ENCODE measurements around the gene FSTL4.

Gene FSTL4

DNA sequence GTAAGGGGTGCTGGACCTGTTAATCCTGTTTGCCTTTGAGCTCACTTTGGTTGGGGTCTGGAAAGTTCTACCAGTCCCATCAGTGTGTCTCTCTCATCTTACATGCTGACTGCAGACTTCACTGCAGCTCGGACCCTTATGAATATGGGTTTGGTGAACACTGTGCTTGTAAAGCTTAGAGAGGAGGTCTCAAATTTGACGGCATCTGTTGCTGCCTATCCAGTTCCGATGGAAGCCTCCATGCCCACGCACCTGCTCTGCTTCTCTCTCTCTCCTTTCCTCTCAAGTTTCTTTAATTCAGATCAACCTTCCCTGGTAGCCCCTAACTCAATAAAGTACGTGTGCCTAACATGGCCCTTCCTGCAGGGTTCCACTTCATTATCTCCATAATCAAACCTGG is 342.6 kb downstream of the FSTL4 start:
- no peak overlapping the region for H3K4me3 Mint-ChIP-seq
- H3K9me3 Mint-ChIP-seq: no peaks in the 10 kb centered on the region
- peaks cover 5% of the 10 kb centered on the region for H3K4me1 Mint-ChIP-seq
- no peak for ATAC-seq
- no peaks in the 10 kb centered on the region for H3K36me3 Mint-ChIP-seq
- peaks cover 9% of the 10 kb centered on the region for H3K27me3 Mint-ChIP-seq
- no peak overlapping the region for H3K27ac Mint-ChIP-seq

DNA sequence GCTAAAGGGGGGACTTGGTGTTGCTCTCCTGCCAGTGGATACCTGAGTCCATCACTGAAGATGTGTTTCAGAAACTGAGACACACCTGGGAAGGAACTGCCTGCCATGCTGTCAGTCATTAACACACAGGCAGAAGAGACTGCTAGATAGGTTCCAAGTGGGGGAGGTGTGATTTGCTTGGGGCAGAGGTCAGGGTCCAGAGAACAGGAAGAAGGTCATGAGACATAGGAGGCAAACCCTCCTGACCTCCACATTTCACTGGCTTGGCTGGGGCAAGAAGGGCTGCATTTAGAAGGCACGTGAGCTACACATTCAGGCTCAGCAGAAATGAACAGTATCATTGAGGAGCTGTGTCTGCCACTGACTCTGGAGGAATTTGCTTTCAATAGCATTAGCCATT is 344.7 kb downstream of the FSTL4 start:
- H3K4me1 Mint-ChIP-seq: peaks cover 18% of the 10 kb centered on the region
- H3K36me3 Mint-ChIP-seq: no peaks in the 10 kb centered on the region
- ATAC-seq: no peak
- peaks cover 23% of the 10 kb centered on the region for H3K27me3 Mint-ChIP-seq
- H3K27ac Mint-ChIP-seq: no peak overlapping the region
- H3K9me3 Mint-ChIP-seq: no peaks in the 10 kb centered on the region
- H3K4me3 Mint-ChIP-seq: no peak overlapping the region

DNA sequence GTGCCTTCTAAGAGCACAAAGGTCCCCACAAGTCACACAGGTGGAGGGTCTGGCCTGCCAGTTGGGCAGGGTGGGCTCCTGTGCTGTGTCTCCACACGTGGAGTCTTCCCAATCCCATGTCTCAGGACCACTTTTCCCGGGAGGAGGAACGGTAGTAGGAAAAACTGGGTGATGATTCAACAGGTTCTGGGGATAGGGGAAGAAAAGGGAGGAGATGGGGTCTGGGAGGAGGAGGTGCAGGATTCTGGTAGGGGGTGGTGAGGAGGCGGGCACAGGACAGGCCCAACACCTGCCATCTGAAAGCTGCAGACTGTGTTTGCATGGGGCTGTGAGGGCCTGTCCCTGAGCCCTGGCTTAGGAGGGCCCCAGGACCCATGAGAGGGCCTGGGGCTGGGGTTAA is 345.4 kb downstream of the FSTL4 start:
- no peaks in the 10 kb centered on the region for H3K36me3 Mint-ChIP-seq
- no peak overlapping the region for H3K4me3 Mint-ChIP-seq
- H3K27me3 Mint-ChIP-seq: peaks cover 29% of the 10 kb centered on the region
- ATAC-seq: no peak
- H3K9me3 Mint-ChIP-seq: no peaks in the 10 kb centered on the region
- peaks cover 19% of the 10 kb centered on the region for H3K4me1 Mint-ChIP-seq
- no peak overlapping the region for H3K27ac Mint-ChIP-seq

DNA sequence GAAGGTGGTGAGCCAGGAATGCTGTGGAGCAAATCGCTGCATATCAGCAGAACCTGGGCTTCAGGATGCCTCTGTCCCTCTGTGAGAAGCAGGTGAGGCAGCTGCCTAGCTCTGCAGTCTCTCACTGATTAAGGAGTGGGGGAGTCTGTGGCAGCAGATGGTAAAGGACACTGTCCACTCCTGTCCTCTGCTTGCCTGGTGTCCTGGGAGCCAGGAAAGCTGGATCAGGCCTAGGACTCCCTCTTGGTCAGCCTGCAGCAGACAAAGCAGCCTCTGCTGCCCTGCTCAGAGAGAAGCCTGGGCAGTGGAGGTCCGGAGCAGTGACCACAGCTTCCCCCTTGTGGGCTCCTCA is 345.8 kb downstream of the FSTL4 start:
- Mint-ChIP-seq H3K36me3 (no peaks in the 10 kb centered on the region), H3K9me3 (no peaks in the 10 kb centered on the region), H3K4me3 (no peak overlapping the region), H3K27me3 (peaks cover 29% of the 10 kb centered on the region), H3K27ac (no peak overlapping the region), H3K4me1 (peaks cover 19% of the 10 kb centered on the region)
- ATAC-seq: no peak

DNA sequence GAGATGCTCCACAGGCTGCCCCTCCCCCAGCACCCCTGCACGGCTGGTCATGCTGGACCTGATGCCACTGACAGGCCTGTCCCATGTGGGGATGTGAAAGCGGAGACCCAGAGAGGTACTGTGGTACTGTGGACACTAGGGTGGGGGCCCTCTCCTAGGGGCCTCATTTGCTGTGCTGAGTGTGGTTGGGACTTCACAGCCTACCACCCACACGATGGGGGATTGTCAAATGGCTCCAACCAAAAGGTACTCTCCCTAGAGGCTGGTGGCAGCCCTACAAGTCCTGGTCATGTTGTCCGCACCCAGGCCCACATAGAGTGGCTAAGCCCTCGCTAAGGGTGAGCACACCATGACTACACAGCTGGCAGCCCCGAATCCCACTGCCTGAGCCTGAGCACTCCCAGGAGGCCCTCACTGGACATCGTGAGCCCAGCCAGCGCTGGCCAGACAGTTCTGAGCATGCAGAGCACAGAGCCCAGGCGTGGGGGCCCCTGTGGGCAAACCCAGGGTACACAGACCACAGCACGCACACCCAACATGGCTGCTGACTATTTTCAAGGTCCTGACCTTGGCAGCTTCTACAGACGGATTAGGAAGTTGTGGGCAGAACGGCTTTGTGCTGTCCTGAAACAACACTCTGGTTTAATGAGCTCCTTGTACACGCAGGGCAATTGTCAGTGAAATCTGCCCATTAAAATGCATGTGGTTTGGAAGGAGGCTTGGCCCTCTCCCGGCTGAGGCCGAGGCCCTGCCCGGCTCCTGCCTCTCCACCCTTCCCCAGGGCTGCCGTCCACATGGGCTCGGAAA is 346.4 kb downstream of the FSTL4 start:
- H3K27ac Mint-ChIP-seq: no peak overlapping the region
- peak; percentile 71 for ATAC-seq
- H3K9me3 Mint-ChIP-seq: no peaks in the 10 kb centered on the region
- H3K27me3 Mint-ChIP-seq: peaks cover 29% of the 10 kb centered on the region
- H3K36me3 Mint-ChIP-seq: no peaks in the 10 kb centered on the region
- H3K4me3 Mint-ChIP-seq: no peak overlapping the region
- peaks cover 19% of the 10 kb centered on the region for H3K4me1 Mint-ChIP-seq

DNA sequence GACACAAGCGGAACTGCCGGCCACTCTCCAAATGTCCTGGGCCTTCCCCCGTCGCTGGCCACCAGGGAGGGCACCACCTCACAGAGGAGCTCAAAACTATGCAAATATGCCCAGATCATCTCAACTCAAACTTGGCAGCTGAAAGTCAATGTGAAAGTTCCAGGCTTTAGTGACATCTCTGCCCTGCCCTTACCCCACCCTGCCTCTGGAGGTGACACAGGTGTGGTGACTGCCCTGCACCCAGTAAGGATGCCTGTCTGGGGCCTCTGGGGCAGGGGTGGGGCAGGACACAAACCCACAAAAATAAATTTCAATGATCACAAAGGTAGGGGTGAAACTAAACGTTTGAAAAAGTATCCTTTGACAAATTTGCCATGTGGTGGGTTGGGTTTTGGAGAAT is 347.1 kb downstream of the FSTL4 start:
- H3K4me1 Mint-ChIP-seq: peaks cover 19% of the 10 kb centered on the region
- ATAC-seq: peak; percentile 63

DNA sequence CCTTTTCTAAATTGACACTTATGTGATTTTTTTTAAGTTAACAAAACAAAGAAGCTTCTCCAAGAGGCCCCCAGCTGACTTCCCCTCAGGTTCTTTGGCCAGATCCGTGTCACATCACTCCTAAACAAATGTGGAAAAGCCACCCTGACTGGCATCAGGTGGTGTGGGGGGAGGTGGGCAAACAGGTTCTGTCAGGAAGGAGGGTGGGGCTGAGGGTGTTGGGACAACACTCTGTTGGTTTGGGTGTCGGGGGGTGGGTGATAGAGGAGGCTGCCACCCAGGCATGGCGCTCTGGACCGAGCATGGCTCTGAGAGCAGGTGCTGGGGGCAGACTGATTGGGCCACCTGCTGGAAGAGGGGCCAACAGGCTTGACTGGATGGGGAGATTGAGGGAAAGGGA is 349.7 kb downstream of the FSTL4 start:
- H3K4me3 Mint-ChIP-seq: no peak overlapping the region
- peaks cover 19% of the 10 kb centered on the region for H3K4me1 Mint-ChIP-seq
- H3K27ac Mint-ChIP-seq: no peak overlapping the region
- H3K9me3 Mint-ChIP-seq: no peaks in the 10 kb centered on the region
- ATAC-seq: no peak
- peaks cover 38% of the 10 kb centered on the region for H3K27me3 Mint-ChIP-seq
- H3K36me3 Mint-ChIP-seq: no peaks in the 10 kb centered on the region

More for the DNA sequence above, 347.1 kb downstream of the FSTL4 start:
- no peak overlapping the region for H3K4me3 Mint-ChIP-seq
- H3K27ac Mint-ChIP-seq: no peak overlapping the region
- H3K9me3 Mint-ChIP-seq: no peaks in the 10 kb centered on the region
- H3K36me3 Mint-ChIP-seq: no peaks in the 10 kb centered on the region
- H3K27me3 Mint-ChIP-seq: peaks cover 29% of the 10 kb centered on the region

DNA sequence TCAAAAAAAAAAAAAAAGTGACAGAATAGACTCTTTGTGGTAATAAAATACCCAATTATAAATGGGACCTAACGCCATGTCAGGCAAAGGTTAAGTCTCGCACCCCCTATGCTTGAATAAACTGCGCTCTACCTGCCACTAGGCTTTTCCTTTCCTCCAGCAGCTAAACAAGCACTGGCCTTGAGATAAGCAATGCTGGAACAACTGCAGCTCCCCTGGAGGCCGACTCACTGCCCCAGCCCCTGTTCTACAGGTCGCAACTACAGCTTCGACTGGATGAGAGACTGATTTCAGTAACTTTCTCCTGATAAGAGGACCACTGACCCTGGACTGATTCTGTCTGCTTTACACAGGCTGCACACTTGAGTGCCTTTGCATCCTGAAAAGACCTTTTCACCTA is 350.3 kb downstream of the FSTL4 start:
- H3K4me1 Mint-ChIP-seq: peaks cover 19% of the 10 kb centered on the region
- ATAC-seq: no peak

DNA sequence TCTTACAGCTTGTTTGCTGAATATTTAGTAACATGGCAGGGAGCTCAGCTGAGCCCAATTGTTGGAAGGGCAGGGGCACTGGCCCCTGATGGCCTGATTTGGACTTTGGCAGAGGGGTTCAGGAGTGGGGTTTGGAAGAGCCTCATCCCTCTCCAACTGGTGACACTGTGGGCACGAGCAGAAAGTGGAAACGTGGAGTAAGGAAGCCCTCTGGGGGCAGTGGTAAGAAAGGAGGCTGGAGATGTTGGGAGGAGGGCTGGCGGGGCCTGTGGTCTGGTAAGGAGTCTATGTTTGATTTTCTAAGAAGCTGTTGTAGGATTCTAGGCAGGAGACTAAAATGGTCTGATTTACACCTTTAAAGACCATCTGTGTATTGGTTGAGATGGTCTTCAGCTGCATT is 351.6 kb downstream of the FSTL4 start:
- no peak for ATAC-seq
- H3K27me3 Mint-ChIP-seq: peaks cover 29% of the 10 kb centered on the region
- H3K4me1 Mint-ChIP-seq: peaks cover 19% of the 10 kb centered on the region
- H3K27ac Mint-ChIP-seq: no peak overlapping the region
- H3K36me3 Mint-ChIP-seq: no peaks in the 10 kb centered on the region
- no peak overlapping the region for H3K4me3 Mint-ChIP-seq
- H3K9me3 Mint-ChIP-seq: no peaks in the 10 kb centered on the region

More for the DNA sequence above, 350.3 kb downstream of the FSTL4 start:
- Mint-ChIP-seq H3K4me3 (no peak overlapping the region), H3K27me3 (peaks cover 35% of the 10 kb centered on the region), H3K9me3 (no peaks in the 10 kb centered on the region), H3K27ac (no peak overlapping the region), H3K36me3 (no peaks in the 10 kb centered on the region)

DNA sequence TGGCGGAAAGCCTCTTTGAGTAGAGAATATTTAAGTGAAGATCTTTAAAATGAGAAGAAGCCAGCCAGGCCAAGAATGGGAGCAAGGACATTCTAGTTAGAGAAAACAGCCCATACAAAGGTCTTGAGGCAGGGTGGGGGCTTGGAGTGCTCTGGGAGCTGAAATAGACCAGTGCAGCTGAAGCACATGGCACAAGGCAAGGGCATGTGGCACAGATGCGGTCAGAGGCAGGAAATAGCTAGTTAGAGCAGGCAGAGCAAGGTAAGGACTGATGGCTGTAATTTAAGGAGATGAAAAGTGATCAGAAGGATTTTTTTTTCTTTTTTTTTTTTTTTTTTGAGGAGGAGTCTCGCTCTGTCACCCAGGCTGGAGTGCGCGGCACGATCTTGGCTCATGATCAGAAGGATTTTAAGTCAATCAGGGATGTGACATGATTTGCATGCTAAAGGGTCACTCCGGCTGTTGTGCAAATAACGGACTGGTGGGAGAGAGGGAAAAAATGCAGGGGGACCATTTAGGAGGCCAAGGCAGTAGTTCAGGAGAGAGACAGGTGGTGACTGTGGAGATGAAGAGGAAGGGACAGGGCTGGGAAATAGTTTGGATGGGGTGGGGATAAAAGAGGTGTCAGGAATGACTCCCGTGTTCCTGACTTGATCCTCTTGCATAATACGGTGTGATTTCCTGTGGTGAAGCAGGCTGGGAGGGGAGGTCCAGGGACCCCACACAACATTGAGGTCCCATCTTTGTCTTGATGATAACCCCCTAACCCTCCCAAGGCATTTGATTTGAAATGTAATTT is 352.9 kb downstream of the FSTL4 start:
- no peaks in the 10 kb centered on the region for H3K36me3 Mint-ChIP-seq
- ATAC-seq: no peak
- H3K4me1 Mint-ChIP-seq: peaks cover 14% of the 10 kb centered on the region
- H3K27ac Mint-ChIP-seq: no peak overlapping the region
- no peak overlapping the region for H3K4me3 Mint-ChIP-seq
- peaks cover 29% of the 10 kb centered on the region for H3K27me3 Mint-ChIP-seq
- no peaks in the 10 kb centered on the region for H3K9me3 Mint-ChIP-seq

DNA sequence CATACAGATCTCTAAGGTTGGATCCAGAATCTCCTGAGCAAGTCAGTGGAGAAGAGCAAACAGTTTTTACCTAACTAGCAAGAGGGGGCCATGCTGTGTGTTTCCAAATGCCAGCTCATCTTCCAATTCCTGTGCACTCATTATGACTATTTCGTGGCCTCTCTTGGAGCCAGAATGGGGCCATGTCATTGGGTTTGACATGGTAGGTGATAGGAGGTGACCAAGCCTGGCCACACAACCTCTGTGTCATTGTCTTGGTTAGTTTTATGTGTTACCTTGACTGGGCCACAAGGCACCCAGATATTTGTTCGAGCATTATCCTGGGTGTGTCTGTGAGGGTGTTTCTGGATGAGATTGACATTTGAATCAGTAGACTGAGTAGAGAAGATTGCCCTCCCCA is 354.4 kb downstream of the FSTL4 start:
- Mint-ChIP-seq H3K27ac (no peak overlapping the region), H3K27me3 (peaks cover 19% of the 10 kb centered on the region), H3K36me3 (no peaks in the 10 kb centered on the region), H3K4me1 (peaks cover 5% of the 10 kb centered on the region), H3K9me3 (no peaks in the 10 kb centered on the region), H3K4me3 (no peak overlapping the region)
- ATAC-seq: no peak

DNA sequence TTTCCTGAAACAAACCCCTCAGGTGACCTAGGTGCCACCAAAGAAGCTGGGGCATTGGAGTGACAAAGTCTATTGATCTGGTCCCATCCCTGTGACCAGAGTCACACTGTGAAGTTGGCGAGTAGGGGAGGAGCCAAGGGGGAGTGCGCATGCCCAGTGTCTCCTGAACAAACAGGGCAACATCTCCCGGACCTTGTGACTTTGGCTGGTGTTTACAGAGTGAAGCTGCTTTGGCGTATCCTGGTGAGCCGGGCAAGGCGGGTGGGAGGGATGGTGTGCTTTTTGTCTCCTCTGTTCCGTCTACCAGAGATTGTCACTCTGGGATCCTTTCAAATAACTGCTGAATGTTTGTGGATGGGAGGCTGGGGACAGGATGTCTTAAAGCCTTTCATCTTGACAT is 356.1 kb downstream of the FSTL4 start:
- no peaks in the 10 kb centered on the region for H3K36me3 Mint-ChIP-seq
- peaks cover 8% of the 10 kb centered on the region for H3K27me3 Mint-ChIP-seq
- ATAC-seq: no peak
- H3K9me3 Mint-ChIP-seq: no peaks in the 10 kb centered on the region
- no peaks in the 10 kb centered on the region for H3K4me1 Mint-ChIP-seq
- H3K4me3 Mint-ChIP-seq: no peak overlapping the region
- H3K27ac Mint-ChIP-seq: no peak overlapping the region

DNA sequence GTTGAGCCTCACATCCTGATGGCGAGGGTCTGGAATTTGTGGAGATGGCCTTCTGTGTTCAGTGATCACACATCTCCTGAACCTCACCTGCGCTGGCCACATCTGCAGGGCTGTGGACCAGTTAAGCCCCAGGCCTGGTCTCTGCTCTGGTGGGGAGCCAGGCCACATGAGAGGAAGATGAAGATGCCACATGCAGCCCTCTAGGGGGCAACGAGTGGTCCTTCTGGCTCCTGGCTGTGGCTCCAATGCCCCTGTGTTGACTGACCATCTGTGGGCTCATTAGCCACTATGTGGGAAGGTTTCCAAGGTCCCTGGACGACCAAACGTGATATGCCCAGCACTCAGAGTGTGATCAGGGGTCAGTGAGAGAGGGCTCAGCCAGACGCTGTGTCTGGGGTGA is 357.5 kb downstream of the FSTL4 start:
- Mint-ChIP-seq H3K27me3 (peaks cover 9% of the 10 kb centered on the region), H3K9me3 (no peaks in the 10 kb centered on the region), H3K36me3 (no peaks in the 10 kb centered on the region), H3K4me3 (no peak overlapping the region), H3K27ac (no peak overlapping the region), H3K4me1 (peaks cover 6% of the 10 kb centered on the region)
- no peak for ATAC-seq

DNA sequence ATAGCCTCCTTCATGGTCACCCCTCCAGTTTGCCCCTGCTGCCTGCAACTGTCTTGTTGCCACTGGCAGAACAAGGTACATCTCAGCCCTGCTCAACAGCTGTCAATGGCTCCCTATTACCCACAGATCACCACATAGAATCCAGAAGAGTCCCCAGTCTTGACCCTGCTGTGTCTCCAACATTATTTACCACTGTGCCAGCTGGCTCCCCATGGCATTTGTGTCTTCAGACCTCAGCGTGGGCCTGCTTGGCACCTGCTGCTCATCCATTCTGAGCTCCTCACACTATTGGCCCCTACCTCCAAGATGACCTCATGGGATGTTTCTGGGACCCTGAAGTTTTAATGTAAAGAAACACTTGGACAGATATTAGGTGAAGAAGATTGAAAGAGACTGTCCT is 358.7 kb downstream of the FSTL4 start:
- Mint-ChIP-seq H3K9me3 (no peaks in the 10 kb centered on the region), H3K36me3 (no peaks in the 10 kb centered on the region), H3K27me3 (peaks cover 12% of the 10 kb centered on the region), H3K27ac (no peak overlapping the region), H3K4me1 (peaks cover 6% of the 10 kb centered on the region), H3K4me3 (no peak overlapping the region)
- no peak for ATAC-seq

DNA sequence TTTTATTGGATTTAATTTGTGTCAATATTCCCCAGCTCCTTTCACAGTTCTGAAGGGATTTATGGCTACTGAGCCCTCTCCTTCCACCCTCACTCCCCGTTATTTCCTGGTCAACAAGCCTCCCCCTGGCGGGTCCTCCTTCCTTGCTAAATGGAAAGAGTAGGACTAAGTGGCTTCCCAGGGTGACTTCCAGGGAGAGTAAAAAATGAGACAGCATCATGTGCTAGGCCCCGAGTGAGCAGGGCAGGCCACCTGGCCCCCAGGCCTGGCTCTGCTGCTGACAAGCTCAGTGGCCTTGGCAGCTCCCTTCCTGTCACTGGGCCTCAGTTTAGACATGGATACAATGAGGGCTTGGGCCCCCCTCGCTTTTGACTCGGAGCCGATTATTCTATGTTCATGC is 359.3 kb downstream of the FSTL4 start:
- ATAC-seq: no peak
- H3K4me1 Mint-ChIP-seq: peaks cover 6% of the 10 kb centered on the region

DNA sequence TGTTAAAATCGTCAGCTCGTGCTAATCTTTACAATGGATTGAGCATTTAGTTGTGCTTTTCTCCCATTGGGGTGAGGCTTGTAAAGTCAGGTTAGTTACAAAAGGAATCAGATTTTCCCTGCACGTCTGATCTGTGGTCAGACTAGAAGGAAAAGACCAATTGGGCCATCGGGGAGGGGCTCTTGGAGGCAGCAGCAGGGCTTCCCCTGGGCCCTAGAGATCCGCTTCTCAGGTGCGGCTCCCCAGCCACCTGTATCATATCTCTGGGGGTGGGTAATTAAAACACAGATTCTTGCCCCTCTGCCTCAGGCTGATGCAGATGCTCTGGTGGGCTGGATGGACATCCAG is 360.2 kb downstream of the FSTL4 start:
- no peaks in the 10 kb centered on the region for H3K36me3 Mint-ChIP-seq
- H3K4me1 Mint-ChIP-seq: peaks cover 6% of the 10 kb centered on the region
- H3K27ac Mint-ChIP-seq: no peak overlapping the region
- no peak overlapping the region for H3K4me3 Mint-ChIP-seq
- H3K27me3 Mint-ChIP-seq: peaks cover 12% of the 10 kb centered on the region
- H3K9me3 Mint-ChIP-seq: no peaks in the 10 kb centered on the region
- no peak for ATAC-seq

More for the DNA sequence above, 359.3 kb downstream of the FSTL4 start:
- no peak overlapping the region for H3K4me3 Mint-ChIP-seq
- H3K27ac Mint-ChIP-seq: no peak overlapping the region
- peaks cover 12% of the 10 kb centered on the region for H3K27me3 Mint-ChIP-seq
- no peaks in the 10 kb centered on the region for H3K9me3 Mint-ChIP-seq
- H3K36me3 Mint-ChIP-seq: no peaks in the 10 kb centered on the region

Measured in stimulated activated memory B cell treated with anti-CD40 and anti-IgM and Interleukin-4, amounts not matched to agents 10 μg/mL and 1 μg/mL and 100 μg/mL, for 72 hours (primary cell).